Brain microvascular endothelial cell (primary cell): ENCODE measurements around the gene HSPA1B.
"Not testable (repeated sequence)": the region's sequence is repeated elsewhere in the genome, so short reads cannot be mapped to it uniquely, and the experiment has no call there.

Experiments
- DNase-seq: peaks from one replicate; pipeline ENCODE4 v3.0.0-alpha.2; 2020
- H3K27ac ChIP-seq: fragments of 250-450 bp; sonication (Bioruptor Pico); 2 replicates; pipeline ENCODE4 v1.5.1; 2020; ENCODE audit warnings: mild to moderate bottlenecking, moderate library complexity
- H3K27me3 ChIP-seq: fragments of 250-450 bp; sonication (Bioruptor Pico); replicated peaks from 2 replicates; pipeline ENCODE4 v1.5.1; 2020; ENCODE audit warnings: mild to moderate bottlenecking
- H3K36me3 ChIP-seq: fragments of 250-450 bp; sonication (Bioruptor Pico); replicated peaks from 2 replicates; pipeline ENCODE4 v1.5.1; 2020; ENCODE audit warnings: mild to moderate bottlenecking
- H3K4me3 ChIP-seq: 2 replicates; pipeline ENCODE4 v1.5.1; 2011; ENCODE audit warnings: low read depth, mild to moderate bottlenecking, control low read depth, low read length, moderate library complexity
- in situ Hi-C: cut with HindIII; loops from 2 replicates; pipeline ENCODE4 v1.10.0; 2017; ENCODE audit warnings: low sequenced_read_pairs, low pct_ligation_motif_present
- TF ChIP-seq, protein P1 (sequence below): IDR thresholded peaks from 2 replicates; pipeline ENCODE4 v1.5.1; 2011; ENCODE audit warnings: low read depth, mild to moderate bottlenecking, moderate library complexity, low read length, control low read depth, inconsistent platforms; ENCODE audit errors: missing control alignments

The HSPA1B gene

DNA sequence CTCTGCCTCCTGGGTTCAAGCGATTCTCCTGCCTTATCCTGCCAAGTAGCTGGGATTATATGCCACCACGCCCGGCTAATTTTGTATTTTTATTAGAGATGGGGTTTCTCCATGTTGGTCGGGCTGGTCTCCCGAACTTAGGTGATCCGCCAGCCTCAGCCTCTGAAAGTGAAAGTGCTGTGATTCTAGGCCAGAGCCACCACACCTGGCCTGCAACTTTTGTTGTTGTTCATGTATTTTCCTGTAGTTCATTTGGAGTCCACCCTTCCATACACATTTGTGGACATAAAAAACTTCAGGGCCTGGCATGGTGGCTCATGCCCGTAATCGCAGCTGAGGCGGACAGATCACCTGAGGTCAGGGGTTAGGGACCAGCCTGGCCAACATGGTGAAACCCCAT is 14.5 kb downstream of the HSPA1B start:
- no peak for DNase-seq
- TF ChIP-seq, protein P1, sequence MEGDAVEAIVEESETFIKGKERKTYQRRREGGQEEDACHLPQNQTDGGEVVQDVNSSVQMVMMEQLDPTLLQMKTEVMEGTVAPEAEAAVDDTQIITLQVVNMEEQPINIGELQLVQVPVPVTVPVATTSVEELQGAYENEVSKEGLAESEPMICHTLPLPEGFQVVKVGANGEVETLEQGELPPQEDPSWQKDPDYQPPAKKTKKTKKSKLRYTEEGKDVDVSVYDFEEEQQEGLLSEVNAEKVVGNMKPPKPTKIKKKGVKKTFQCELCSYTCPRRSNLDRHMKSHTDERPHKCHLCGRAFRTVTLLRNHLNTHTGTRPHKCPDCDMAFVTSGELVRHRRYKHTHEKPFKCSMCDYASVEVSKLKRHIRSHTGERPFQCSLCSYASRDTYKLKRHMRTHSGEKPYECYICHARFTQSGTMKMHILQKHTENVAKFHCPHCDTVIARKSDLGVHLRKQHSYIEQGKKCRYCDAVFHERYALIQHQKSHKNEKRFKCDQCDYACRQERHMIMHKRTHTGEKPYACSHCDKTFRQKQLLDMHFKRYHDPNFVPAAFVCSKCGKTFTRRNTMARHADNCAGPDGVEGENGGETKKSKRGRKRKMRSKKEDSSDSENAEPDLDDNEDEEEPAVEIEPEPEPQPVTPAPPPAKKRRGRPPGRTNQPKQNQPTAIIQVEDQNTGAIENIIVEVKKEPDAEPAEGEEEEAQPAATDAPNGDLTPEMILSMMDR, result no peak
- H3K27ac ChIP-seq, result no peak overlapping the region
- H3K4me3 ChIP-seq, result no peak overlapping the region
- H3K27me3 ChIP-seq, result no peaks in the 10 kb centered on the region
- in situ Hi-C loops, result no loop called here
- H3K36me3 ChIP-seq, result peaks cover 40% of the 10 kb centered on the region

DNA sequence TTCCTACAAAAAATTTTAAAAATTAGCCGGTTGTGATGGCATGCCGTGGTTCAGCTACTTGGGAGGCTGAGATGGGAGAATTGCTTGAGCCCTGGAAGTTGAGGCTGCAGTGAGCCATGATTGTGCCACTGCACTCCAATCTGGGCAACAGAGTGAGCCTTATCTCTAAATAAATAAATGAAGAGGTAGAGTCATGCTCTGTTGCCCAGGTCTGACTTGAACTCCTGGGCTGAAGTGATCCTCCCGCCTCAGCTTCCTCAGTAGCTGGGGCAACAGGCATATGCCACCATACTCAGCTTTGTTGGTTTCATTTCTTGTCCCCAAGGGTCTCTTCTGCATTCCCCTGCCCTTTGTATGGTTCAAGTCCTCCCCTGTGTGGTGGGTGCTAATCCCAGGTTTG is 17.0 kb downstream of the HSPA1B start:
- in situ Hi-C loops, result no loop called here
- DNase-seq, result no peak
- Histone ChIP-seq H3K27me3 (no peaks in the 10 kb centered on the region), H3K4me3 (no peak overlapping the region), H3K27ac (no peak overlapping the region), H3K36me3 (peaks cover 16% of the 10 kb centered on the region)
- TF ChIP-seq, protein P1, result no peak

DNA sequence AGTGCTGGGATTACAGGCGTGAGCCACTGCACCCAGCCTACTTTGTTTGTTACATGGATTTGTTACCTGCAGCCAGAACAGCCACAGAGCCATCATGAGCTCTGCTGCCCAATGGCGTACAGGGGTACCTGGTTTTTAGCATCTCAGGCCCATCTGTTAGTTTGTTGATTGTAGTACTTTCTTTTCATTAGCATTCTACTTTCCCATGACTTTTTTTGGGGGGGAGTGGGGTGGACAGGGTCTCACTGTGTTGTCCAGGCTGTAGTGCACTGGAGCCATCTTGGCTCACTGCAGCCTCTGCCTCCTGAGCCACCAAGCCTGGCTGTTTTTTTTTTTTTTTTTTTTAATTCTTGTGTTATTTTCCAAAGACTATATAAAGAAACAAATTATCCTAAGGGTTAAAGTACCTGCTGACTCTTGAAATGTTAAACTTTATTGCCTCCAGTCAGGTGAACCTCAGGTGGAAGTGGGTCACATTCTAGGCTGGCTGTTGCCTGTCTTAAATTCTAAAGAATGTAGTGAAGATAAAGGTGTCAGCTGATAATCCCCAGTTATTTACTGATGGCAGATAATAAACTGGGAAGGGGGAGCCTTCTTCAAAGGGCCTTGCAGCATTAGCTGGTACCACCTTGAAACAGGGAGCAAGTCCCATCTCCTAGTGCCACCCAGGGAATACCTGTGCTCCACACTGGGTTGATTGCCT is 19.9 kb downstream of the HSPA1B start:
- Histone ChIP-seq H3K4me3 (no peak overlapping the region), H3K27me3 (no peaks in the 10 kb centered on the region), H3K36me3 (no peaks in the 10 kb centered on the region), H3K27ac (no peak overlapping the region)
- in situ Hi-C loops, result no loop called here
- TF ChIP-seq, protein P1, result no peak
- no peak for DNase-seq

DNA sequence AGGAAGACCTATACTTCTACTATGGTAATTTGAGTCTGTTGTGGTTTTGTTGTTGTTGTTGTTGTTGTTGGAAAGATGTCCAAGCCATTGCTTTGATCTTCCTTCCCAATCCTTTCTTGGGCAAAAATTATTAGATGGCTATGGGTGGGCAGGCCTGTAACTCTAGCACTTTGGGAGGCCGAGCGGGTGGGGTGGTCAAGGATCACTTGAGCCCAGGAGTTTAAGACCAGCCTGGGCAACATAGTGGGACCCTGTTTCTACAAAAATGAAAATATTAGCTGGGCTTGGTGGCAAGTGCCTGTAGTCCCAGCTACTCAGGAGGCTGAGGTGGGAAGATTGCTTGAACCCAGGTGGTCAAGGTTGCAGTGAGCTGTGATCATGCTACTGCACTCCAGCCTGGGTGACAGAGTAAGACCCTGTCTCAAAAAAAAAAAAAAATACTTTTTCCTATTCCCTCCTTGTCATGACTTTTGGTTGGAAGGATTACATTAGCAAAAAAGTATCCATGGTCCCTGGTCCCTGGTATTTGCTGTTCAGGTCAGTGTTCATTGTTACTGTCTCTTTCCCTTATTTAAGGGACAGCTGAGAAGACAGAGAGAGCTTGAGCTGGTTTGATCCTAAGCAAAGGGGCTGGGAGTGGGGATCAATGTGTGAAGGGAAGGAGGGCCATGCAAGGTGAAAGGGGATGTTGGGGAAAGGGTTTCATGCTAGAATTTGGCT is 23.4 kb downstream of the HSPA1B start:
- H3K27me3 ChIP-seq, result no peaks in the 10 kb centered on the region
- no peak overlapping the region for H3K27ac ChIP-seq
- no peaks in the 10 kb centered on the region for H3K36me3 ChIP-seq
- TF ChIP-seq, protein P1, result no peak
- no peak overlapping the region for H3K4me3 ChIP-seq
- DNase-seq, result no peak
- in situ Hi-C loops, result no loop called here

DNA sequence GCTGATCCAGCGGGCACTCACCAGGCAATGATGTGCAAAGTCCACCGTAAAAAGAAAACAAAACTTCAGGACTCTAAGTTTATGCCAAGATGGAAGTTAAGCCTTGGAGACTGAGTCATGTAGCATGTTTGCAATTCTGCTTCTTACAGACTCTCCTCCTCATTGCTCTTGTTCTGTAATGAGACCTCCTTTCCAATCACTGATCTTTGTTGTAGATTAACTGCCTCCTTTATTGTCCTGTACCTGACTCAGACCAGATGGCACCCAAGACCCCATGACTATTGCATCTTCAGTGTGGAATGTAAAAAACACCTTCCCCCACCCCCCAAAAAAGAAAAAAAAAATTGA is 23.9 kb downstream of the HSPA1B start:
- TF ChIP-seq, protein P1, result no peak

DNA sequence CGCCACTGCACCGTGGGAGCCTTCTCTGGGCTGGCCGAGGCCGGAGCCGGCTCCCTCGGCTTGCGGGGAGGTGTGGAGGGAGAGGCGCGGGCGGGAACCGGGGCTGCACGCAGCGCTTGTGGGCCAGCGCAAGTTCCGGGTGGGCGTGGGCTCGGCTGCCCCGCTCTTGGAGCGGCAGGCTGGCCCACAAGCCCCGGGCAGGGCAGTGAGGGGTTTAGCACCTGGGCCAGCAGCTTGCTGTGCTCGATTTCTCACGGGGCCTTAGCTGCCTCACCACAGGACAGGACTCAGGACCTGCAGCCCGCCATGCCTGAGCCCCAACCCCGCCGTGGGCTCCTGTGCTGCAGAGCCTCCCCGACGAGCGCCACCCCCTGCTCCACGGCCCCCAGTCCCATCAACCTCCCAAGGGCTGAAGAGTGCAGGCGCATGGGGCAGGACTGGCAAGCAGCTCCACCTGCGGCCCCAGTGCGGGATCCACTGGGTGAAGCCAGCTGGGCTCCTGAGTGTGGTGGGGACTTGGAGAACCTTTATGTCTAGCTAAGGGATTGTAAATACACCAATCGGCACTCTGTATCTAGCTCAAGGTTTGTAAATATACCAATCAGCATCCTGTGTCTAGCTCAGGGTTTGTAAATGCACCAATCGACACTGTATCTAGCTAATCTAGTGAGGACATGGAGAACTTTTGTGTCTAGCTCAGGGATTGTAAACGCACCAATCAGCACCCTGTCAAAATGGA is 24.6 kb downstream of the HSPA1B start:
- H3K27me3 ChIP-seq, H3K36me3 ChIP-seq, in situ Hi-C loops, H3K27ac ChIP-seq, H3K4me3 ChIP-seq, DNase-seq: not testable (repeated sequence)

More for the DNA sequence above, 23.9 kb downstream of the HSPA1B start:
- Histone ChIP-seq H3K4me3 (no peak overlapping the region), H3K36me3 (no peaks in the 10 kb centered on the region), H3K27me3 (no peaks in the 10 kb centered on the region), H3K27ac (no peak overlapping the region)
- in situ Hi-C loops, result no loop called here
- DNase-seq, result no peak

DNA sequence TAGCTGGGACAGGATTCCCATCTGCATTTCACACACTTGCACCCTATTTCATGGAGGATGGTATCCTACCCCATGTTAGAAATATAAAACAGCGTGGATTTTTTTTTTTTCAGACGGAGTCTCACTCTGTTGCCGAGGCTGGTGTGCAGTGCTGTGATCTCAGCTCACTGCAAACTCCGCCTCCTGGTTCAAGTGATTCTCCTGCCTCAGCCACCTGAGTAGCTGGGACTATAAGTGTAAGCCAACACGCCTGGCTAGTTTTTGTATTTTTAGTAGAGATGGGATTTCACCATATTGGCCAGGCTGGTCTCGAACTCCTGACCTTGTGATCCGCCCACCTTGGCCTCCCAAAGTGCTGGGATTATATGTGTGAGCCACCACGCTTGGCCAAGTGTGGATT is 30.2 kb downstream of the HSPA1B start:
- peaks cover 20% of the 10 kb centered on the region for H3K36me3 ChIP-seq
- H3K27ac ChIP-seq, in situ Hi-C loops, DNase-seq, H3K27me3 ChIP-seq, H3K4me3 ChIP-seq: not testable (repeated sequence)
